NOMO-1 (cell line): ENCODE results near the gene EIF4G2.

Source experiments
- DNase-seq, 2 experiments: peaks; one replicate each; lab custom pipeline; 2025; ENCODE audit not compliant: unreplicated experiment in 2 of 2; lab: John Stamatoyannopoulos, UW

Gene EIF4G2

DNA sequence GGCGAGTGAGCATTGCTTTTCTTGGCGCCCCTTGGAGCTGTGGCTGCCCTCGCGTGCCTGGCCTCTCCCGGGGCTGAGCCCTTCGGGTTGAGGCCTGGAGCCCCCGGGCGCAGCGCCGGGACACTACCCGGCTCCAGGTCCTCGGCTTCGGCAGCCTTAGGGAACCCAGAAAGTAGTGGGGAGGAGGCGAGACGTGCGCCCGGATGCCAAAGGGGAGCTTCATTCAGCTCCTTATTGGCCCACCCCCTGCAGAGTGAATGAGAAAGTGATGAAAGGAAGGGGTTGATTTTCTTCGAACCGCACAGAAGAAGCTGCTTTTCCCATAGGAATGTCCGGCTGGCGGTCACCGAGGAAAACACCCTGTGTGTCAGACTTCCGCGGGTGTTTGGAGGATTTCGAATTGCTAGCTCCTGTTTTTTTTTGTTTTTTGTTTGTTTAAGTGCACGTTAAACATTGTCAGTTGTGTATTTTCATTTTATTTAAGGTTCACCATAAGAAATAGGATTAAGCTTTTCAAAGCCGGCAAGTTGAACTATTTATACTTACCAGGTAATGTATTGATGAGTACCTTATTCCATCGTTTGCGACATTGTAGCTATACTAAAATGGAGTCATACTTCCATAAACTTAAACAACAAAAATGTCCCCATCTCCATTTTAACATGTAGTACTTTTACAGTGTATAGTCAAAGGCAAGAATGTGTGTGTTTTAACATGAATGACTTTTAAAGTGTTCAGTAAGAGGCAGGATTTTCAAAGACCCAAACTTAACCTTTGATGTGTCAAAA, 841 bp upstream of the EIF4G2 start:
- DNase-seq = no peak

GRCh38 chr11:10808235-10808552, 532 bp downstream of the EIF4G2 start:
- DNase-seq = no peak

DNA sequence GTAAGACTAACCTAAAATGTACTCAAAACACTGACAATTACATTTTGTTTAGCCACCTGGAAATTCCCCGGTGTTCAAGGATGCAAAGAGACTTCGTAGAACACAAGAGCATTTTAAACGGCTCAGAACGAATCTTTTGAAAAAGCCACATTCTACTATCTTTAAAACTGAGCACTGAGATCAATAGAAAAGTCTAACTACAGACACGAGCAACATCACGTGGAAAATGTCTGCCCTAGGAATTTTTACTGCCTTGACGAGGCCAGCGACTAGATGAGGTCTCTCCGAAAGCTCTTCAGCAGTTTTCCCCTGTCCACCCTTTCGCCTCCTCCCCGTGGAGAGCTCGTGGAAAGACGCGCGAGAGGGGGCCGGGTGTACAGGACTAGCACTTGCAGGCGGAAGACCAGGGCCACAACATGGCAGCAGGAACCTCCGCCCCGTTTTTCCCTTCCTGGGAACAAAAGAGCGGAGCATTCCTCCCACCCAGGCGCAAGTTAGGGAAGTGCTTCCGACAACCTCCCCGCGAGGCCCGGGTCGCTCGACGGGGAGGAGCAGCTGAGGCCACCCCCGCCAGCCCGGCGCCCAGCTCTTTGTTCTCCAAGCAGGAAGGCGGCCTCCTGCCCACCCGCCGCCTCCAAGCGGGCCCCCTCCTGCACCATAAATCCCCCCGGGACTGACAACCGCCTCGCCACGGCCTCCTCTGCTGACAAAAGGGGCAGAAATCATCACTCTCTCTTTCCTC, 1.1 kb downstream of the EIF4G2 start:
- peak; percentile 35 to 46 for DNase-seq

- DNase-seq = no peak
Observed at GRCh38 chr11:10806206-10806605, 2.5 kb downstream of the EIF4G2 start.

DNA sequence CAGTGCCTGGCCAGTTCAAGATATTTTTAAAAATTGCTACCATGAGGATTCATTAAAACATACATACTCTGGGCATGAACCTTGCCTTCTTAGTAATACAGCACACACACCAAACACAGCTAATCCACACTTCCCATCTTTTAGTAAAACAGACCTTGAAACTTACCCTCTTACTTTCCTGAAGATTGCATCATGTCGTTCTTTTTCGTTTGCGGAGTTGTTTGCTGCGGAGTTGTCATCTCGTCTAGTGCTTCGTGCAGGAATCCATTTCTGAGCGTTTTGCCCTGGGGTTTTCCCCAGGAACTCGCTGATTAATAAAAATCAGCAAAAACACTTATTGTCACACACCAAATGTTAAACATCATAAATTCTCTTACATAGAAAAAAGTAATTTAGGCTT, 3.0 kb downstream of the EIF4G2 start:
- no peak for DNase-seq

DNA sequence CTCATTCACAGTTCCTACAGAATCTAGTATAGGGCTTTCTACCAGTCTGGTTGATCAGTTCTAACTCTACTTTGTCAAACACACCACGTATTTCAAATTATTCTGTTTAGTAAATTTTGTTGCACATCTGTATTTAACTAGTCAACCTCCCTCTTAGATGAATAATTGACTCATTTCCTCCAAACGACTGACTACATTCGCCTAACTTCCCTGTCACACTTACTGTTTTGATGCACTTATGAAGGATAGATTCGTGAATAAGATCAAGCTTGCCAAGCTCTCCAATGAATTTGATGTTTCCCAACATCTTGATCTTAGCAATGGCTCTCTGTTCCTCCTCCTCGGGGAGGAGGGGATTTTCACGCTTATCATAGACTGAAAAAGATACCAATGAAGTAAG, 5.0 kb downstream of the EIF4G2 start:
- DNase-seq = no peak

GRCh38 chr11:10800292-10800691, 8.4 kb downstream of the EIF4G2 start:
- DNase-seq = no peak

- DNase-seq = peak in 1 of 2 experiments; percentile 39
Observed at GRCh38 chr11:10798330-10798928, 10.3 kb downstream of the EIF4G2 start.

DNA sequence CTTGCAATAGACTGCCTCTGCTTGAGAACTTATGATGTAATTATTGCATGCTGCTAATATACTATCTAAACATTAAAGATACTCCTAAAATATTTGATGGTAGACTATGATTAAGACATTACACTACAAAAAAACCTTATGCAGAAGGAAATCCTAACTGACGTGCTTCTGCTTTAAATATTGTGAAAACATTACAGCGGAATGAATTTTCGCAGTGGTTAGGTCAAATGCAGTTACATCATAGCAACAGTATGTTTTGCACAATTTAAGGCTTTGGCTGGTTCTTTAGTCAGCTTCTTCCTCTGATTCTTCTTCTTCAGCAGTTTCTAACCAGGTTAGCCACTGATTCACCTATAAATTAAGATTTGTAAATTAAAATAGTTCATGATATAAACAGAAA, 11.2 kb downstream of the EIF4G2 start:
- DNase-seq = peak; percentile 61 to 89

DNA sequence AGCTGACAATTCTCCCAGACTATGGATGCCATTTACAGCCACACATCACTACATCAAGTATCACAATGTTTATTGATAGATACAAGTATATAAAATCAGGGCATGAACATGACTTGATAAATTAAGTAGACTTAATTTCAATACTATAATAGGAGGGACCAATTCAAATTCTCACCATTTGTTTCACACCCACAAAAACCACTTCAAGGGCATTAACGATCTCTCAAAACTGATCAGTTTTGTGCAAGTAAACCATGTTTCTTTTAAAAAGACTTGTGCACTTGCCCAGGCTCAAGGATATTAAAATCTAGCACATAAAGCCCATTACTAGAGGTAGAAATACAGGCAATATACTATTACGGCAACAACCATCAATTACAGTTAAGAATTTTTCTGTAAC, 11.7 kb downstream of the EIF4G2 start:
- DNase-seq = no peak

- no peak for DNase-seq
Observed at GRCh38 chr11:10796191-10796590, 12.5 kb downstream of the EIF4G2 start.

- no peak for DNase-seq
Observed at GRCh38 chr11:10793470-10794255, 15.1 kb downstream of the EIF4G2 start.

- DNase-seq = peak; percentile 63 to 66
Observed at GRCh38 chr11:10792385-10793068, 16.2 kb downstream of the EIF4G2 start.

DNA sequence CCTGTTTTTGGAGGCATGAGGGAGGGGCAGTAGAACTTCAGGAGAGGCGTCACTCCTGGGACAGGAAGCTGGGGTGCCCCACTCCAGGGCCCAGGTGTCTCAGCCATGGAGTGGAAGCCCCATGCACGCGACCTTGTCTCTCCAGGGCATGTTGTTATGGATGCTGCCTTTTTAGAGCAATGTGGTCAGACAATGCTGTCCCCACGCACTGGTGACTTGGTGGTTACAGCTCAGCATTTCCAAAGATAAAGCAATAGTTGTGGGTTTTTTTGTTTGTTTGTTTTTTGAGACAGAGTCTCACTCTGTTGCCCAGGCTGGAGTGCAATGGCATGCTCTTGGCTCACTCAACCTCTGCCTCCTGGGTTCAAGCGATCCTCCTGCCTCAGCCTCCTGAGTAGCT, 22.3 kb downstream of the EIF4G2 start:
- DNase-seq = no peak

- DNase-seq = no peak
Observed at GRCh38 chr11:10785146-10785474, 23.6 kb downstream of the EIF4G2 start.

DNA sequence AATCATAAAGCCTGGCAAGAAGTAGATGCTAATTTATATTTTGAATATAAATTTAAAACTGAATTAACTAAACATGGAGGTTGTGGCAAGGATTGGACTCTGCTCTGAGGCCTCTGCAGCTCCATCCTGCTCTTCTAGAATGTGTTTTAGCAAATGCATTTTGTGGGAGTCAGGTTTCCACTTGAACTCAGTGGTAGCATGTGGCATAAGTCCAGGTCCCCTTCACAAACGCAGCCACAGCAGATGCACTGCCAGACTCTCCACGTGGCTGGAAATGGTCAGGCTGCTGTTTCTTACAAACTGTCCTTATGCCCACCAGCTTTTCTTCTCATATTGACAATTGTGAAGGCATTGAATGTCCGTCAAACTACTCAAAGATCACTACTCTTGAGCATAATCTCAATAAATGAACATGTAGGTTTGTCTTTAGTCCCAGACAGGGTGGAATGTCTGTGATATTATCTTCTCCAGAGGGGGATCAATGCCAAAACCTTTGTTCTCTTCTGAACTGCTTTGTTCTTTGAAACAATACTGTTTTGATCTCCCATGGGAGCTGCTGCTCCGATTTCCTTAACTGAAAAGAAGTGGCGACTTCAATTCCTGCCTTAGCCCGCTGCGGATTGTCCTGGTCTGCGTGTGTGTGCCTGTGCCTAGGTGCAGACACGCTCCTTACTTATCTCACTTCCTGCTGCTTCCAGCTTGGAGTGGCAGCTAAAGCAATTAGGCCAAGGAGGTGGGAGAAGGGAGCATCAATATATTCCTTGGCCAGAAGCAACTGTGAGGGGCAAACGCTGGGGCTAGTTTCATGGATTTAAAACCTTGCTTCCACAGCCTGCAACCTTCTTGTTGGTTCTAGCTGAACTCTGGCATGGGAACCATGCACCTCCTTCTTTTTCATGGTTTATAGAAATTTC, 24.2 kb downstream of the EIF4G2 start:
- no peak for DNase-seq

DNA sequence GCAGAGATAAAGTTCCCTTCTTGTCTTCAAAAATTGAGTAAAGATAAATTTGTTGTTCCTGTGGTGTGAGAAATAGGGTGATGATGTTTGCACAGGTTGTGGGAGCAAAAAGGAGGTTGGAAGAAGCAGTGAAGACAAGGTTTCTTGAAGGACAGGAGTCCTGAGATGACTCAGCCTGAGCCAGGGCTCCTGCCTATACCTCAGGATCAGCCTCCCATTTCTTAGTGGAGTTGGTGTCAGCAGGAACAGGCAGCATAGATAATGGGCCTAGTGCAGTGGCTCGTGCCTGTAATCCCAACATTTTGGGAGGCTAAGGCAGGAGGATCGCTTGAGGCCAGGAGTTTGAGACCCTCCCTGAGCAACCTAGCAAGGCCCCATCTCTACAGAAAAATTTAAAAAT, 28.7 kb downstream of the EIF4G2 start:
- DNase-seq = no peak

DNA sequence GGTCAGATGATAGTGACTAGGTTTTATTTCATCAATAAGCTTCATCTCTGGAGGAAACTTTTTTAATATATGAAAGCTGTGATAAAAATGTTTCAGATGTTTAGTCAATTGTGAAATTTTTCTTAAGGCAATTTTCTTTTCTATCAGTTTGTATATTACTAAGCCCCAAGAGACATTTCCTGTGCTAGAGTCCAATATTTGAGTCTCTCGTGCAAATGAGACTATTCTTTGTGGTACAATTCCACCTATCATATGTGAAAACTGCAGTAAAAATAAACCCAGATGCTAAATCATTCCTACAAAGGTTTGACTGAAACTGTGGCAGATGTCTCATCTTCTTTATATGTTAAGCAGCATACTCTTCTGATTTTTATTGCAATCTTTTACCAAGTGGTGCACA, 29.6 kb downstream of the EIF4G2 start:
- DNase-seq = no peak

- no peak for DNase-seq
Observed at GRCh38 chr11:10778217-10778970, 30.3 kb downstream of the EIF4G2 start.
